ENCODE measurements around the gene SLC12A1.

SLC12A1 gene

GRCh38 chr15:48177383-48177765, 28.7 kb upstream of the SLC12A1 start:
- peaks cover 29% of the 10 kb centered on the region for H3K9me3 Mint-ChIP-seq
- H3K4me3 Mint-ChIP-seq, result peak overlapping the region; percentile 95
- peaks cover 30% of the 10 kb centered on the region for H3K36me3 Mint-ChIP-seq (ENCODE audit: low read depth)
- H3K27ac Mint-ChIP-seq, result peak overlapping the region; percentile 93
- H3K27me3 Mint-ChIP-seq (ENCODE audit: low read depth, poor library complexity), result peaks cover 6% of the 10 kb centered on the region
- TF ChIP-seq, protein P1, sequence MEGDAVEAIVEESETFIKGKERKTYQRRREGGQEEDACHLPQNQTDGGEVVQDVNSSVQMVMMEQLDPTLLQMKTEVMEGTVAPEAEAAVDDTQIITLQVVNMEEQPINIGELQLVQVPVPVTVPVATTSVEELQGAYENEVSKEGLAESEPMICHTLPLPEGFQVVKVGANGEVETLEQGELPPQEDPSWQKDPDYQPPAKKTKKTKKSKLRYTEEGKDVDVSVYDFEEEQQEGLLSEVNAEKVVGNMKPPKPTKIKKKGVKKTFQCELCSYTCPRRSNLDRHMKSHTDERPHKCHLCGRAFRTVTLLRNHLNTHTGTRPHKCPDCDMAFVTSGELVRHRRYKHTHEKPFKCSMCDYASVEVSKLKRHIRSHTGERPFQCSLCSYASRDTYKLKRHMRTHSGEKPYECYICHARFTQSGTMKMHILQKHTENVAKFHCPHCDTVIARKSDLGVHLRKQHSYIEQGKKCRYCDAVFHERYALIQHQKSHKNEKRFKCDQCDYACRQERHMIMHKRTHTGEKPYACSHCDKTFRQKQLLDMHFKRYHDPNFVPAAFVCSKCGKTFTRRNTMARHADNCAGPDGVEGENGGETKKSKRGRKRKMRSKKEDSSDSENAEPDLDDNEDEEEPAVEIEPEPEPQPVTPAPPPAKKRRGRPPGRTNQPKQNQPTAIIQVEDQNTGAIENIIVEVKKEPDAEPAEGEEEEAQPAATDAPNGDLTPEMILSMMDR (IDR thresholded peaks at IDR 0.05), result no peak
- peaks cover 25% of the 10 kb centered on the region for H3K4me1 Mint-ChIP-seq
- DNase-seq, result no peak

DNA sequence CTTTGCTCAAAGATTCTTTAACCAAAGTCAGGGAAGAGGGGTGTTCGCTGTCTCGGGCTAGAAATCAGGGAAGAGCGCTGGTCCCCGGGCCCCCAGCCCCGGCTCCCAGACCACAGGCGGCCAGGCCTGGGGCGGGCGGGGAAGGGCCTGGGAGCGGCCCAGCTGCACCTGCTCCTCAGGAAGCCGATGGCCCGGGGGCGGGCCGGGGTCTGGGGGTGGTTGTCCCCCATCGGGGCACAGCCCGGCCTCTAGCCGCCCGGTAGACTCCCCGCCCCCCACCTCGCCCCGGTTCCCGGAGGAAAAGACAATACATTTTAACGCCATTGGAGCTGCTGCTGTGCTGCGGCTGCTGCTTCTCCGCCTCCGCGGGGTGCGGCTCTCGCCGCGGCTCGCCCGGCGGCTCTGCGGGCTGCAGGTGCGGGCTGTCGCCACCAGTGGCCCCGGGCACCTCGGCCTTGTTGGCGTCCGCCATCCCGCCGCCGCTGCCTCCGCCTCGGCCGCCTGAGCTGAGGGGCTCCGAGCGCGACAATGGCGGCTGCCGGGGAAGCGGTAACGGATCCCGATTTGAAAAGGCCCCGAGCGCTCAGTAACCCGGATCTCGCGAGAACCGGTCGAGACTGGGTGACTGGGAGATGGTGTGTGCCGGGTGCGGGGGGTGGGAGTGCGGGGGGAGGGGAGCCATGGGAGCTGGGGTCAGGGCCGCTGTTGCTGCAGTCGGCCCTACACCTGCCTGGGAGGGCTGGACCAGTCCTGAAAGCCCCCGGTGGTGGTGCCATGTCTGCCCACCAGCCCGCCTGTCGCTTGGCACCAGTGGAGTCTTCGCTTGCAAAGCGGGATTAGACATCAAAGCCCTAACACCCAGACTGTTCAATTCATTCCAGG, 28.1 kb upstream of the SLC12A1 start, which contains the start of gene MYEF2:
Gene MYEF2 (minus strand): TSS at position 530 of the 882 bp plus-strand sequence. CDS start 58 bp downstream, at position 472.
- Mint-ChIP-seq H3K27me3 (ENCODE audit: low read depth, poor library complexity) (peaks cover 6% of the 10 kb centered on the region), H3K4me1 (peaks cover 25% of the 10 kb centered on the region), H3K4me3 (peak within 1 kb of the TSS; percentile 95), H3K9me3 (peaks cover 22% of the 10 kb centered on the region), H3K36me3 (ENCODE audit: low read depth) (peaks cover 23% of the 10 kb centered on the region), H3K27ac (peak within 1 kb of the TSS; percentile 93)
- TF ChIP-seq, protein P1 (IDR thresholded peaks at IDR 0.05), result no peak
- peak; percentile 78 for DNase-seq

DNA sequence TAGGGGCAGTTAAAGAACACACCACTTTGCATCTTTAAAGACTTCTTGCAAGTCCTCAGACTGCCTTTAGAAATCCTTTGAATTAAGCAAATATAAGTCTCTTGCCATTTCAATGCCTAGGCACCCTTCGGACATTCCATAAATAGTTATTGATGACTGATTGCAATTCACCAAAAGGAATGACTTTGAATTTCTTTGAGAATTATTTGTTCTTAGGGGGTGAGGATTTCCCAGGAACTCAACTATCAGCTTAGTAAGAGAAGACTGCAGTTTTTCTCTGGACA, 27.5 kb upstream of the SLC12A1 start:
- Mint-ChIP-seq H3K4me1 (peaks cover 25% of the 10 kb centered on the region), H3K9me3 (peaks cover 17% of the 10 kb centered on the region), H3K36me3 (ENCODE audit: low read depth) (peaks cover 17% of the 10 kb centered on the region), H3K4me3 (peak overlapping the region; percentile 72), H3K27me3 (ENCODE audit: low read depth, poor library complexity) (peaks cover 6% of the 10 kb centered on the region), H3K27ac (no peak overlapping the region)
- TF ChIP-seq, protein P1 (IDR thresholded peaks at IDR 0.05), result no peak
- no peak for DNase-seq

DNA sequence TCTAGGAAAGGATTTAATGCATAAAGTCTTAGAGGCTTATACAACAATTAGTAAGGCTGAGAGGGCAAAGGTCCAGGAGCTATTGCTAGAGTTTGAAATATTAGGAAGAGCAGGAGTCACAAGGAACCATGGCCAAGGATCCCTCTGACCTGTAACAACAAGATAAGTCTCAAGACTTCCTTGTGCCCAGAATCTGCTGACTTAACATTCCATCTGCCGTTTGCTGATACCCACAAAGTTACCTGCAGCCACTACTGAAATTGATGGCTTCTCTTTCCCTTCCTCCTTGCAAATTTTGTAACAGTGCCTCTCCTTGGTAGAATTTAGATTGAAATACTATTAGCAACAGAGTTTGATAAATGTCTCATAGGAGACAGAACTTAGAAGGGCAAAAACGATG, 23.4 kb upstream of the SLC12A1 start:
- Mint-ChIP-seq H3K4me3 (no peak overlapping the region), H3K4me1 (no peaks in the 10 kb centered on the region), H3K27me3 (ENCODE audit: low read depth, poor library complexity) (peaks cover 10% of the 10 kb centered on the region), H3K27ac (no peak overlapping the region), H3K9me3 (no peaks in the 10 kb centered on the region), H3K36me3 (ENCODE audit: low read depth) (no peaks in the 10 kb centered on the region)
- TF ChIP-seq, protein P1 (IDR thresholded peaks at IDR 0.05), result no peak
- DNase-seq, result no peak

- H3K4me3 Mint-ChIP-seq, result no peak overlapping the region
- no peaks in the 10 kb centered on the region for H3K36me3 Mint-ChIP-seq (ENCODE audit: low read depth)
- H3K27ac Mint-ChIP-seq, result no peak overlapping the region
- TF ChIP-seq, protein P1 (IDR thresholded peaks at IDR 0.05), result no peak
- no peak for DNase-seq
- H3K4me1 Mint-ChIP-seq, result no peaks in the 10 kb centered on the region
- no peaks in the 10 kb centered on the region for H3K9me3 Mint-ChIP-seq
- peaks cover 14% of the 10 kb centered on the region for H3K27me3 Mint-ChIP-seq (ENCODE audit: low read depth, poor library complexity)
These were observed 20.6 kb upstream of the SLC12A1 start for GRCh38 chr15:48185529-48185928.

- H3K27me3 Mint-ChIP-seq (ENCODE audit: low read depth, poor library complexity), result peaks cover 18% of the 10 kb centered on the region
These were observed 19.8 kb upstream of the SLC12A1 start for GRCh38 chr15:48186271-48186670.

More at GRCh38 chr15:48186271-48186670, 19.8 kb upstream of the SLC12A1 start:
- no peaks in the 10 kb centered on the region for H3K9me3 Mint-ChIP-seq
- H3K4me3 Mint-ChIP-seq, result no peak overlapping the region
- no peak for DNase-seq
- no peak overlapping the region for H3K27ac Mint-ChIP-seq
- H3K4me1 Mint-ChIP-seq, result peaks cover 7% of the 10 kb centered on the region
- H3K36me3 Mint-ChIP-seq (ENCODE audit: low read depth), result no peaks in the 10 kb centered on the region
- TF ChIP-seq, protein P1 (IDR thresholded peaks at IDR 0.05), result no peak

Data from nephron progenitor cell (in vitro differentiated cells).